Stimulated activated CD8-positive, alpha-beta memory T cell treated with anti-CD3 and anti-CD28 coated beads, Interleukin-15, amount 100 ng/mL, for 1 hour (primary cell): ENCODE measurements around the gene ACOD1.
"Not testable (repeated sequence)": the region's sequence is repeated elsewhere in the genome, so short reads cannot be mapped to it uniquely, and the experiment has no call there.

Experiments
- DNase-seq: peaks from one replicate; pipeline ENCODE4 v3.0.0-alpha.2; 2020; ENCODE audit warnings: low read depth

The ACOD1 gene

GRCh38 chr13:76948149-76948548 lies at the start of gene ACOD1:
Gene ACOD1, plus strand, starts transcription at chr13:76948511. Its CDS starts 48 bp downstream, at chr13:76948559.
- no peak for DNase-seq

GRCh38 chr13:76899066-76899465 lies 49.2 kb upstream of the ACOD1 start:
- not testable (repeated sequence) for DNase-seq

GRCh38 chr13:76903544-76904162 lies 44.7 kb upstream of the ACOD1 start:
- DNase-seq: peak; percentile 40

- DNase-seq: no peak
Observed at GRCh38 chr13:76904507-76904906, 43.8 kb upstream of the ACOD1 start.

GRCh38 chr13:76912476-76912875 lies 35.8 kb upstream of the ACOD1 start:
- DNase-seq: no peak

GRCh38 chr13:76913898-76914297 lies 34.4 kb upstream of the ACOD1 start:
- no peak for DNase-seq

- DNase-seq: no peak
Observed at GRCh38 chr13:76917095-76917494, 31.2 kb upstream of the ACOD1 start.

GRCh38 chr13:76917755-76918481 lies 30.4 kb upstream of the ACOD1 start:
- not testable (repeated sequence) for DNase-seq

GRCh38 chr13:76921516-76921915 lies 26.8 kb upstream of the ACOD1 start:
- DNase-seq: no peak

- DNase-seq: no peak
Observed at GRCh38 chr13:76925115-76925514, 23.2 kb upstream of the ACOD1 start.

GRCh38 chr13:76927955-76928354 lies 20.4 kb upstream of the ACOD1 start:
- DNase-seq: no peak

- DNase-seq: no peak
Observed at GRCh38 chr13:76928456-76928855, 19.9 kb upstream of the ACOD1 start.

- DNase-seq: no peak
Observed at GRCh38 chr13:76929320-76929719, 19.0 kb upstream of the ACOD1 start.

- no peak for DNase-seq
Observed at GRCh38 chr13:76929851-76930374, 18.4 kb upstream of the ACOD1 start.

GRCh38 chr13:76932076-76932475 lies 16.2 kb upstream of the ACOD1 start:
- DNase-seq: no peak

- no peak for DNase-seq
Observed at GRCh38 chr13:76934671-76935070, 13.6 kb upstream of the ACOD1 start.

GRCh38 chr13:76936763-76937162 lies 11.5 kb upstream of the ACOD1 start:
- no peak for DNase-seq

- no peak for DNase-seq
Observed at GRCh38 chr13:76937281-76937820, 11.0 kb upstream of the ACOD1 start.

- DNase-seq: no peak
Observed at GRCh38 chr13:76939215-76939614, 9.1 kb upstream of the ACOD1 start.

- no peak for DNase-seq
Observed at GRCh38 chr13:76942363-76942762, 5.9 kb upstream of the ACOD1 start.

GRCh38 chr13:76943646-76944045 lies 4.7 kb upstream of the ACOD1 start:
- DNase-seq: no peak

- no peak for DNase-seq
Observed at GRCh38 chr13:76944456-76944855, 3.9 kb upstream of the ACOD1 start.

GRCh38 chr13:76950101-76950500 lies 1.8 kb downstream of the ACOD1 start:
- DNase-seq: no peak
